Activated T-cell treated with anti-CD3 and anti-CD28 coated beads for 48 hours (primary cell): Measurements from ENCODE around the gene NT5DC1.

Experiments
- DNase-seq: peaks from one replicate; pipeline ENCODE4 v3.0.0-alpha.2; 2020; ENCODE audit warnings: low read depth

Gene NT5DC1

DNA sequence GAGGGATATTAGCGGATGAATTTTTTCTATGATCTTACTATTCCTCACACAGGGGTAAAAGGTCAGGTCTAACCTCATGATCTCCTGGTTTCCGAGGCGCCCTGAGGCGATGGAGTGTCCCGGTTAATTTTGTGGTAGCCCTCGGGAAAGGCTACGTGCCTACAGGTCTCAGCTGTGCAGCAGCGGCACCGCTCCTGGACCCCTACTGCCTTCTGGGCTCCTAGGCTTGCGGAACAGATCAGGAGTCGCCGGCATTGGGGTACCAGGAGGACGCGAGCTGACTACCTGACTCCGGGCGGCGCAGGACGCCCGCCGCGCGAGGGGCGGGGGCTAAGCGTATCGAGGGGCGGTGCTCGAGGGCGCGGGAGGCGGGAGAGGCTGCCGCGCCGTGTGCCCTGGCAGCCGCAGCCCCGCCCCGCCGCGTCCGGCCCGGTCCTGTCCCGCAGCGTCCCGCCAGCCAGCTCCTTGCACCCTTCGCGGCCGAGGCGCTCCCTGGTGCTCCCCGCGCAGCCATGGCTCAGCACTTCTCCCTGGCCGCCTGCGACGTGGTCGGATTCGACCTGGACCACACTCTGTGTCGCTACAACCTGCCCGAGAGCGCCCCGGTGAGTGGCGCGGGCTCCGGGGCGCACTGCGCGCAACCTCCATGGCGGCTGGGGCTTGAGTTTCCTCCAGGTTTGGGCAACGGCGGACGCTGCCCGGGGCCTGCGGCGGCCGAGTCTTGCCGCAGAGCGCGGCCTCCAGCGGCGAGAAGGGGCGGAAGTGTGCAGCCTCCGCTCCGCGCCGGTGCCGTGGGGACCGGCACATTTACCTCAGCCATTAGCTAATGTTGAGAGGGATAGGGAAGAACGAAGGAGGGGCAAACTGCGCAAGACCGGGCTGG lies at the start of gene NT5DC1:
Gene NT5DC1, plus strand, starts transcription at position 435 of the 883 bp plus-strand sequence. Its CDS starts 78 bp downstream, at position 513.
- peak; percentile 86 for DNase-seq

DNA sequence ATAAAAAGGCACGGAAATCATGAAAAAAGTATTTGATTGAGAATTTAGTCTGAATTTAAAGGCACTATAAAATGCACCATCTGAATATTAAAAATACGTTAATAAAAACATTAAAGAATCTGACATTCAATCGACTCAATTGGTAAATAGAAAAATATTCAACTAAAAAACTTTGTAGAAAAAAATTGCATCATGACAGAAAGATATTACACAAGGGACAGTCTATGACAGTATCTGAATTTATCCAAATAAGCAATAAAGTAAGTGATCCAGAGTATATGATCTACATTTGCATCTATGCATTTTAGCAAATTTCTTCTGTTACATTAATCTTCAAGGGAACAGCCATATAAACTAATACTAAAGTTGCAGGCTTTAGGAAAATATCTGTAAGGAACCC lies 49.4 kb upstream of the NT5DC1 start:
- no peak for DNase-seq

- no peak for DNase-seq
Measured at GRCh38 chr6:116055513-116055912, 45.1 kb upstream of the NT5DC1 start.

DNA sequence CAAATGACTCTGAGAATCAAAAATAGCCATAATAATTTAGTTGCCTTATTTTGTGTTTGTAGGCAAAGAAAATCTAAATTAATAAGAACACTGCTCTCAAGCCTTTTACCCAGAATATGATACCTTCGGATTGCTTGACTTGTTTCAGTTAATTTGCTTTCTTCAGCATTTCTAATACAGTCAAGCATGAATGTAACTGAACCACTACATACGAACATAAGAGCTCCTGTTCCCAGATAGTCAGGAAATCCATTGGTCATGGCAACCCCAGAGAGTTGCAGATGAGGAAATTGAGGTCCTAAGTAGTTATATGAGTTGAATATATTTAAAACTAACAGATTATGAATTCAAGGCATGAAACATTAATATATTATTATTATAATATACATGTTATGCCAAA lies 42.9 kb upstream of the NT5DC1 start:
- DNase-seq: no peak

DNA sequence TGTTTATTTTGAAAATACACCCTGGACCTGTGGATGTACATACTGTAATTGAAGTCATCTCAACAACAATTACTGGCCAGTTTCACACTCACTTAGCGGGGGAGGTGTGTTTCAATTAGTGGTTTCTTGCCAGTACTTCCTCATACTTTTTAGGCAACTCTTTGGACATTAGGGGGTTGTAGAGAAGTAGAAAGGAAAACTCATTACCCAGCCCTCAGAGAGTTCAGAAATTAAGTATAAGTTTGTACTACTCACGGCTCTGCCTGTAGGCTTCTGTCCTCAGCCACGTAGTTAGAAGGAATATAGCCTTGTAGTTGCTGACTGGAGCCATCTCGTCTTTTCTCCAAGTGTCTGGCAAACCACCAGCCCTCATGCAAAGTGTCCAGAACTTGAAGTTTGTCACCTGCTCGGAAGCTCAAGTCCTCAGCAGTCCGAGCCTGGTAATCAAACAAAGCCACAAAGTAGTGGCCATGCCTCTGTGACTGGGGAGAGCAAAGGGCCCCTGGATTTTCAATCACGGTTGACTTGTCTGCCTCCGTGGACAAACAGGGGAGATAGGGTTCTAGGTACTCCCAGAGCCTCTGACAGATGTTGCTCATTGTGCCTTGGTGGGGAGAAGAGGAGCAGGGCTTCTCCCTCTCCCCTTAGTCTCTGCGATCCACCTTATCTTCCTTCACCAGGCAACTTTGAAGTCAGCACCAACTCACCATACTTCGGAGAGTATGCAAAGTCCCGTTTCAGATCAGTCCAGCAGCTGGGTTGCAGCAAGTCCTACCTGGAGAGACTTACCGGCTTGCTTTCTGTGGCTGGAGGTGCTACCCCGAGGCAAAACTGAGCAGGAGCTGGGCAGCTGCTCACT lies 40.7 kb upstream of the NT5DC1 start:
- no peak for DNase-seq

GRCh38 chr6:116060572-116061283 lies 39.9 kb upstream of the NT5DC1 start, which contains the start of gene FRK:
FRK (minus strand) TSS chr6:116060891; CDS start chr6:116060311, 580 bp downstream.
- DNase-seq: no peak

DNA sequence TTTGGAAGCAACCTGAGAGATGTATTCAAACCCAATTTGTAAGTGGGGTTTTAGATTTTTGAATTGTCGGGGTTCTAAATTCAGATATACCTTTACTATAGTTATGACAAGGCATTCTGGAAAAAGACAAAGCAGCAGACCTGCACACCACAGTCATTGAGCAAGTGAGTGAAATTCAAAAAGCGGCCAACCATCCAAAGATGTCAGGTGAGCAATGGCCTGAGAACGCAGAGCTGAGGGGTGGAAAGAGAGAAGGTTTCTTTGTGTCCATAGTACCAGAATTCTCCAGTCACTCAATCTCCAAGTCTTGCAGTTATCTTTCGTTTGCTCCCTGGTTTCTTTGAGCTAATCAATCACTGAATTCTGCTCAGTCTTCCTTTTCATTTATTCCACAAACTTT lies 38.2 kb upstream of the NT5DC1 start:
- DNase-seq: no peak

- DNase-seq: no peak
Measured at GRCh38 chr6:116064666-116065065, 36.0 kb upstream of the NT5DC1 start.

DNA sequence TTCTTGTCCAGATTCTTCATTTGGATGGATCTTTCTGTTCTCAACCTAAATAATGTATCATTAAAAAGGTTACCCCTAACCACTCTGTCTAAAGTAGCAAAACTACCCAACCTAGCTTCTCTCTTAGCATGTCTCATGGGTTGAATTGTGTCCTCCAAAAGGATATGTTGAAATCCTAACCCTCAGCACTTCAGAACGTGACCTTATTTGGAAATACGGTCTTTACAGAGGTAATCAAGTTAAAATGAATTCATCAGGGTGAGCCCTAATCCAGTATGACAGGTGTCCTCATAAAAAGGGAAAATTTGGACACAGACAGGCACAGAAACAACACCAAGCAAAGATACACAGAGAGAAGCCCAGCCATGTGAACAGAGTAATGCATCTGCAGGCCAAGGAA lies 33.9 kb upstream of the NT5DC1 start:
- DNase-seq: no peak

GRCh38 chr6:116070101-116070500 lies 30.6 kb upstream of the NT5DC1 start:
- no peak for DNase-seq

DNA sequence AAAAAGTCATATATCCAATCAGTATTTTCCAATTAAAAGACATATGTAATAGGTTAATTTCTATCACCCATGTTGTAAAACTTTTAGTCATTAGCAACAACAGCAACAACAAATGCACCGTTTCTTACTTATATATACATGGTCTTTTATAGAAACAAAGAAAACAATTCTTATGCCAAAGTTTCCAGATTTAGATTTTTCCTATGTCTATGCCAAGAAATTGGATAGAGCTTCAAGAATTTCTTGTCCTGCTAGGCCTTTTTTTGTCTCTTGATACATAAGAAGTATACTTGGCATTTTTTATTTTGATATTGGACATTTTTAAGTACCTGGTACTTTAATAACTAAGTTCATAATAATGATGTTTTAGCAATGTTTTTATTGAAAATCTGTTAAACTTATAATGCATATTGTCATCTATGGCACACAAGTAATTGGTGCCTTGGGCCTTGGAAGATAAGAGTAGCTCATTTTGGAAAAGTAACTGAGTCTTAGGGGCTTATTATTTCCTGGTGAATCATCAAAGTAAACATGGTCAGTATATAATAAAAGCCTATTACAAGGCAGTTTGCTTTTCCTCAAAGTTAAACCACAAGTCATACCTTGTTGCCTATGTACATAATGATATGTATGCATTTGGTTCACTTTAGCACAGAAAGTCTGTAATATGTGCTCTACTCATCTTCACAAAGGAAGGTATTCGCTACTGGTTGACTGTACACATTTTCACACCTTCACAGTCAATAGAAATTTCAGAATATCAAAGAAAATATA lies 29.9 kb upstream of the NT5DC1 start:
- no peak for DNase-seq

DNA sequence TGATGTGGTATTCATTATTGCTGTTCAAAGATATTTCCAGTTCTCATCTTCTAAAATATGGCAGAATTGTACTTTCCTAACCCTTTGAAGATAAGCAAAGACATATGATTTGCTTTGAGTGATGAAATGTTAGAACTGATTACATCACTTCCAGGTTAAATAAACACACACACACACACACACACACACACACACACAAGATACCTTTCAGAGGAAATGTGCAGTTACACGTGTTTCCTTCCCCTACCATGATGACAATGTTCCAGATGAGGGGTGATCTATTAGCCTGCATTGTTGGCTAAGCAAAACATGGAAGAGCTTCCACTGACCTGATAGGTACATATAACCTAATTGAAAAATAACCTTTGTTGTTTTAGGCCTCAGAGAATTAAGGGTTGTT lies 28.3 kb upstream of the NT5DC1 start:
- DNase-seq: no peak

GRCh38 chr6:116073765-116074440 lies 26.8 kb upstream of the NT5DC1 start:
- no peak for DNase-seq

GRCh38 chr6:116074732-116075390 lies 25.8 kb upstream of the NT5DC1 start:
- DNase-seq: no peak

- DNase-seq: no peak
Measured at GRCh38 chr6:116078522-116078921, 22.1 kb upstream of the NT5DC1 start.

DNA sequence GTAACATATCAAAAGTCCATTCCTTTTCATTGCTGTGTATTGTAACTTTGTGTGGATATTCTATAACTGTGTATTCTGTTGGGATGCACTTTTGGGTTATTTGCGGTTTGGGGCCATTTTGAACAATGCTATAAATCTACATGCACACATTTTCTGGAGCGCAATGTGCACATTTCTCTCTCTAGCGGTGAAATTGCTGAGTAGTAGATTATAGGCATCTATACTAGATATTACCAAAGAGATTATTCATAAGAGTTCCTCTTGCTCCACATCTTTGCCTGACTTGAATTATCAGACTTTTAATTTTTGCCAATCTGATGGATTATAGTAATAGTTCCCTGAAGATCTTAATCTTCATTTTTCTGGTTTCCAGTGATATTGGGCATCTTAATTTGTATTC lies 21.7 kb upstream of the NT5DC1 start:
- no peak for DNase-seq

- DNase-seq: no peak
Measured at GRCh38 chr6:116083052-116083451, 17.6 kb upstream of the NT5DC1 start.

GRCh38 chr6:116084284-116084683 lies 16.4 kb upstream of the NT5DC1 start:
- no peak for DNase-seq

DNA sequence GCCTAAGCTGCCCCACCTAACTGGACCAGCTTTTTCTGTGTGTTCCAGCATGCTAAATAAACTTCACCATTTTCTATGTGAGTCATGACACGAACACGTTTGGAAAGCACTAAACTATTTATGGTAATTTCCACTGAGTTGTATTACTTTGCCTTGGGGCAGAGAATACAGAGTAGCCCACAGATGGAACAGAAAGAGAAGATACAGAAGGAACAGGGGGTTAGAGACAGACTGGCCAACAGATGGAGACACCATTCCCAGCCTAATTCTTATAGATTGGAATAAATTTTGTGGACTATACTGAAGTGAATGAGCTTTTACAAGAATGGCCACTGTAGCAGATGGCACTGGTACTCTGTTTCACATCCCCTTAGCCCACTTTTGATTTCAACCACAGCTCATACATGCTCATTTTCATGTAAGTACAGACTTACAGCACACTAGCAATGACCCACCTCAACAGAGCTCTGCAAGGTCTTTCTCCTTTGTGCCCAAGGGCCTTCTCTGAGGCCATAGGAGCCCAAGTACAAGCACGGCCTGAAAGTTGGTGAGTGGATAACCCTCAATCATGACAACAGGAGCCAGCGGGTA lies 13.1 kb upstream of the NT5DC1 start:
- no peak for DNase-seq

- no peak for DNase-seq
Measured at GRCh38 chr6:116088946-116089345, 11.7 kb upstream of the NT5DC1 start.
